Fibroblast of mammary gland (primary cell): ENCODE results near the gene POFUT1.
"Not testable (repeated sequence)": the region's sequence is repeated elsewhere in the genome, so short reads cannot be mapped to it uniquely, and the experiment has no call there.

Experiments
- DNase-seq: peaks from one replicate; pipeline ENCODE4 v3.0.0-alpha.2; 2010; ENCODE audit warnings: low read depth
- H3K4me3 ChIP-seq: 2 replicates; pipeline ENCODE4 v1.5.1; 2011; ENCODE audit warnings: low read depth, mild to moderate bottlenecking, low read length, moderate library complexity; ENCODE audit not compliant: control insufficient read depth
- TF ChIP-seq, protein P1 (sequence below): conservative IDR thresholded peaks from 2 replicates; pipeline ENCODE4 v1.5.1; 2011; ENCODE audit warnings: low read depth, low read length, inconsistent platforms; ENCODE audit not compliant: control insufficient read depth, insufficient read depth

POFUT1 gene

DNA sequence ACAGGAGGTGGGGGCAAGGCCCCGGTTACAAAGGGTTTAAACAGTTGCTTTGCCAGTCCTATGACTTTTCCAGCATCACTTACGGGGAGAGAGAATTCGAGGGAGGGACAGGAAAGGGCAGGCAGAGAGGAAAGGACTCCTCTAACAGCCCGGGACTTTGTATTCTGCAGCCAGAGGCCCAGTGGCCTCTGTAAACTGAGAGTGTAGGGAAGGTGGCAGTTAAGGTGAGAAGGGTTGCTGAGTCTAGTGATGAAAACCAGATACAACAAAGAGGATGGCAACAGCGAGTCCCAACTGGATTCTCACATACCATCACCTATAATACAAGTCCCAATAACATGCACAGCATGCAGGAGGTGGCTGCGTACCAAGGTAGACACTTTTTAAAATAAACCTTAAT, 13.7 kb upstream of the POFUT1 start:
- TF ChIP-seq, protein P1, sequence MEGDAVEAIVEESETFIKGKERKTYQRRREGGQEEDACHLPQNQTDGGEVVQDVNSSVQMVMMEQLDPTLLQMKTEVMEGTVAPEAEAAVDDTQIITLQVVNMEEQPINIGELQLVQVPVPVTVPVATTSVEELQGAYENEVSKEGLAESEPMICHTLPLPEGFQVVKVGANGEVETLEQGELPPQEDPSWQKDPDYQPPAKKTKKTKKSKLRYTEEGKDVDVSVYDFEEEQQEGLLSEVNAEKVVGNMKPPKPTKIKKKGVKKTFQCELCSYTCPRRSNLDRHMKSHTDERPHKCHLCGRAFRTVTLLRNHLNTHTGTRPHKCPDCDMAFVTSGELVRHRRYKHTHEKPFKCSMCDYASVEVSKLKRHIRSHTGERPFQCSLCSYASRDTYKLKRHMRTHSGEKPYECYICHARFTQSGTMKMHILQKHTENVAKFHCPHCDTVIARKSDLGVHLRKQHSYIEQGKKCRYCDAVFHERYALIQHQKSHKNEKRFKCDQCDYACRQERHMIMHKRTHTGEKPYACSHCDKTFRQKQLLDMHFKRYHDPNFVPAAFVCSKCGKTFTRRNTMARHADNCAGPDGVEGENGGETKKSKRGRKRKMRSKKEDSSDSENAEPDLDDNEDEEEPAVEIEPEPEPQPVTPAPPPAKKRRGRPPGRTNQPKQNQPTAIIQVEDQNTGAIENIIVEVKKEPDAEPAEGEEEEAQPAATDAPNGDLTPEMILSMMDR: no peak
- no peak for DNase-seq
- no peak overlapping the region for H3K4me3 ChIP-seq

DNA sequence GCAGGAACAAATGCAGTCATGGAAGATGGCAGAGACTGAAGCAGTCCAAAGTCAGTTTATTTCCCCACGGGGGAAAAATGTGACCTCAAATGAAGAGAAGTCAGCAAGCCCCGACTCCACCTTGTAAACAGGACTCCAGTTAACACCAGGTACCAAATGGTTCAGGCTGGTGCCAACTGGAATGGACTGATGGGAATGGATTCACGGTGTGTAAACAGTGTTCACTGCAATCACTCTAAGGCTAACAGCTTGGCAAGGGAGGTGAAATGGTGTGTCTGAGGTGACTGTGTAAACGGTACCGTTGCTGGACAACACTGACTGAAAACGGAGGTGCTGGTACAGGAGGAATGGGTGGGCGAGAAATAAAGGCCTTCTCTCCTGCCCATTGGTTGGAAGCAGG, 12.1 kb upstream of the POFUT1 start:
- no peak overlapping the region for H3K4me3 ChIP-seq
- no peak for DNase-seq
- TF ChIP-seq, protein P1: no peak

DNA sequence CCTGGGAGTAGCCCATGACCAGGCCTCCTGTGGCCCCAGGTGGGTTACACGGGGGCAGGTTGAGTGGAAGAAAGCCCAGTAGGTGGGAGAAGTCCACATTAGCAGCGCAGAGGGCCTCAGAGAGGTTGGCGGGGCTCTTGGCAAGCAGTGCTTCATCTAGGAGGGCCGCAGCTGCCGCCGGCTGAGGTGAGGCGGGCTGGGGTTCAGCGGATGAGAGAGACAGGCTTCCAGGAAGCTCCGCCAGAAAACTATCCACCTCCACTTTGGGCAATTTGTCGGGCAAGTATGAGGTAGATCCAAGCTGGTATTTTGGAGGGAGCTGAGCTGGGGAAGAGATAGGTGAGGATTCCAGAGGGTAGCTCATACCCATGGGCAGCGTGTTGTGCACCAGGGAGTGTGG, 11.1 kb upstream of the POFUT1 start:
- H3K4me3 ChIP-seq: not testable (repeated sequence)

DNA sequence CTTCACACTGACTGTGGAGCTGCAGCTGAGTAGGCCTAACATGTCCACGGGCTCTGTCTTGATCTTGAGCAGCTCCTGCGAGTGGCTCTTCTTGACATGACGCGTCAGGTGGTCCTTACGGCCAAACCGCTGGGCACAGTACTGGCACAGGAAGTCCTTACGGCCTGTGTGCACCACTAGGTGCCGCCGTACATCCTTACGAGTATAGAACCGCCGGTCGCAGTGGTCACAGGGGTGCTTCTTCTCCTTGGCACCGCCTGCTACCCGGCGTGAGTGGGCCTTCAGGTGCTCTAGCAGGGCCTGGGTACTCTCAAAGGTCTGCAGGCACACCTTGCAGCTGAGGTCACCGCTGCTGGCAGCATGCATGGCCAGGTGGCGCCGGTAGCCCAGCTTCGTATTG, 10.5 kb upstream of the POFUT1 start:
- not testable (repeated sequence) for DNase-seq

More for the DNA sequence above, 11.1 kb upstream of the POFUT1 start:
- DNase-seq: not testable (repeated sequence)

DNA sequence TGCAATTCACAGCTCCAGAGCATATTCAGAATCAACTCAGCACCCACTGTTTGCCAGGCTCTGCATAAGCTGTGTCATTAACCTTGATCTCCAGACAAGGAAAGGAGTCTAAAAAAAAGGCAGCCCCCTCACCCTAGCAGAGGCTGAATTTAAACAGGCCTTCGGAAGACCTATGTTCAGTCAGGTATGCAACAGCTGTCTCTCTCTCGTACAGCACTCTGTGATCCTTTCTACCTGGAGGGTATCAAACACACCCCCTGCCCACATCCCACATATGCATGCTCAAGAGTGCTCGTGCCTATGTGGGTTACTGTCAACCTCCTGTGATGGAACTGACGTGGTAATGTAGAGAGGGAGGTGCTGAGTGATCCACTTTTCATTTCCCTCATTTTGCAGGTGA, 8.7 kb upstream of the POFUT1 start:
- DNase-seq: no peak
- TF ChIP-seq, protein P1: no peak
- no peak overlapping the region for H3K4me3 ChIP-seq

More for the DNA sequence above, 10.5 kb upstream of the POFUT1 start:
- not testable (repeated sequence) for H3K4me3 ChIP-seq

DNA sequence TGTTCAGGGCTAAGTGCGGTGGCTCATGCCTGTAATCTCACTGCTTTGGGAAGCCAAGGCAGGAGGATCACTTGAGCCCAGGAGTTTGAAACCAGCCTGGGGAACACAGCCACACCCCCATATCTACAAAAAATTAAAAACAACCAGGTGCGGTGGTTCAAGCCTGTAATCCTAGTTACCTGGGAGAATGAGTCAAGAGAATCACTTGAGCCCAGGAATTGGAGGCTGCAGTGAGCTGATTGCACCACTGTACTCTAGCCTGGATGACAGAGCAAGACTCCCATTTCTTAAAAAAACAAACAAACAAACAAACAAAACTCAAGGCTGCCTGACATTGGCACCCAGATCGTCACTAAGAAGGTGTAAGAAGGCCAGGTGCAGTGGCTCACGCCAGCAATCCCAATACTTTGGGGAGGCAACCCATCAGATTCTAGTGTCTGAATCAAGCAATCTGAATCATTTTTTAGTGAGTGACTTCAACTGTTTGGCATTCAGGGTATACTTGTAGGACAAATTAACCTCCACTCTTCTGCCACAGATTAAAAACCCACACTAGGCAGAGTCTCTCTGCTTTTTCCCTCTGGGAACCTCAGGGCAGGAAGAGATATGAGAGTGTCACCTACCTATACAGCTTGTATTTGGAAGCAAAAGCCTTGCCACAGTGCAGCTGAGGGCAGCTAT, 6.2 kb upstream of the POFUT1 start:
- TF ChIP-seq, protein P1: no peak
- DNase-seq: peak; percentile 32
- no peak overlapping the region for H3K4me3 ChIP-seq

DNA sequence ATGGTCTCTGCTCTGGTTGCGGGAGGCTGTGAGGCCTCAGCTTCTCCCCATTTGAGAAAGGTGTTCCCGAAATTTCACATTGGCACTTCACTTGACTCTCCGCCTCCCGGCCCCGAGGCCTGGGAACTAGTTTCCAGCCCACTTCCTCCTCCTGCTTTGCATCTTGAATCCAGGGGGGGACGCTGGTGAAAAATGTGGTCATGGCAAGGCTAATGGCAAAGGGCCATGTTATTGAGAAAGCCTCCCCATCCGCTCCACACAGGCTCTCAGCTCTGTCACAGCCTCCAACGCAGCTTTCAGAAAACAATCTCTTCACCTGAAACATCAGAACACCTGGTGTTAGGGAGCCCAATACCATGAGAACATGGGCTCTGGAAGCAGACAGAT, 5.7 kb upstream of the POFUT1 start:
- no peak overlapping the region for H3K4me3 ChIP-seq
- DNase-seq: peak; percentile 57
- TF ChIP-seq, protein P1: no peak
